HG03025 (cell line): ENCODE measurements around the gene VWA8.
"Not testable (repeated sequence)": the region's sequence is repeated elsewhere in the genome, so short reads cannot be mapped to it uniquely, and the experiment has no call there.

Source experiments
- ATAC-seq: cut with Tn5 transposase; IDR thresholded peaks from one replicate; pipeline ENCODE4 v1.9.1; 2021; ENCODE audit warnings: mild to moderate bottlenecking, moderate library complexity; ENCODE audit not compliant: unreplicated experiment, low FRiP score

VWA8 gene

GRCh38 chr13:41627425-41627824, 333.5 kb downstream of the VWA8 start:
- ATAC-seq: no peak

- no peak for ATAC-seq
These were observed 336.9 kb downstream of the VWA8 start for GRCh38 chr13:41624041-41624440.

- ATAC-seq: no peak
These were observed 338.2 kb downstream of the VWA8 start for GRCh38 chr13:41622432-41623429.

GRCh38 chr13:41621716-41622431, 339.0 kb downstream of the VWA8 start:
- no peak for ATAC-seq

GRCh38 chr13:41617633-41618032, 343.3 kb downstream of the VWA8 start:
- not testable (repeated sequence) for ATAC-seq

GRCh38 chr13:41616151-41616550, 344.8 kb downstream of the VWA8 start:
- no peak for ATAC-seq

GRCh38 chr13:41615528-41615855, 345.4 kb downstream of the VWA8 start:
- no peak for ATAC-seq

GRCh38 chr13:41614671-41615527, 346.0 kb downstream of the VWA8 start:
- no peak for ATAC-seq

- no peak for ATAC-seq
These were observed 346.8 kb downstream of the VWA8 start for GRCh38 chr13:41613984-41614661.

GRCh38 chr13:41613471-41613870, 347.4 kb downstream of the VWA8 start:
- no peak for ATAC-seq

- no peak for ATAC-seq
These were observed 349.5 kb downstream of the VWA8 start for GRCh38 chr13:41611385-41611784.

- no peak for ATAC-seq
These were observed 350.5 kb downstream of the VWA8 start for GRCh38 chr13:41610404-41610803.

- ATAC-seq: no peak
These were observed 351.1 kb downstream of the VWA8 start for GRCh38 chr13:41609828-41610227.

GRCh38 chr13:41608839-41609177, 352.1 kb downstream of the VWA8 start:
- no peak for ATAC-seq

- ATAC-seq: no peak
These were observed 352.6 kb downstream of the VWA8 start for GRCh38 chr13:41608111-41608838.

GRCh38 chr13:41606646-41607045, 354.3 kb downstream of the VWA8 start:
- ATAC-seq: no peak

- no peak for ATAC-seq
These were observed 355.3 kb downstream of the VWA8 start for GRCh38 chr13:41605319-41606285.

GRCh38 chr13:41603917-41604316, 357.0 kb downstream of the VWA8 start:
- ATAC-seq: no peak
